Fibroblast of mammary gland (primary cell): ENCODE data around the gene NMB.

Experiments
- DNase-seq: peaks from one replicate; pipeline ENCODE4 v3.0.0-alpha.2; 2010; ENCODE audit warnings: low read depth
- H3K4me3 ChIP-seq: 2 replicates; pipeline ENCODE4 v1.5.1; 2011; ENCODE audit warnings: low read depth, mild to moderate bottlenecking, low read length, moderate library complexity; ENCODE audit not compliant: control insufficient read depth
- CTCF ChIP-seq: conservative IDR thresholded peaks from 2 replicates; pipeline ENCODE4 v1.5.1; 2011; ENCODE audit warnings: low read depth, low read length, inconsistent platforms; ENCODE audit not compliant: control insufficient read depth, insufficient read depth

The NMB gene

GRCh38 chr15:84657748-84658079 lies 285 bp downstream of the NMB start:
- no peak for DNase-seq
- TF ChIP-seq CTCF = no peak

GRCh38 chr15:84656972-84657371 lies 1.0 kb downstream of the NMB start:
- DNase-seq = no peak
- no peak overlapping the region for H3K4me3 ChIP-seq
- no peak for TF ChIP-seq CTCF

More at GRCh38 chr15:84657748-84658079, 285 bp downstream of the NMB start:
- peak overlapping the region; percentile 45 for H3K4me3 ChIP-seq

- DNase-seq = peak; percentile 81
- peak; percentile 69 for TF ChIP-seq CTCF
- H3K4me3 ChIP-seq = peak overlapping the region; percentile 95
Observed at GRCh38 chr15:84654689-84655453, 3.1 kb downstream of the NMB start.

- peak; percentile 90 for DNase-seq
- TF ChIP-seq CTCF = no peak
- H3K4me3 ChIP-seq = peak within 1 kb of the TSS; percentile 95
Observed at GRCh38 chr15:84653910-84654688, 3.9 kb downstream of the NMB start, which contains the start of gene WDR73. TSS of gene WDR73 (minus strand) at chr15:84654283. CDS start at chr15:84654274, 9 bp downstream.

GRCh38 chr15:84653584-84653909 lies 4.5 kb downstream of the NMB start:
- DNase-seq = no peak
- TF ChIP-seq CTCF = no peak
- H3K4me3 ChIP-seq = peak overlapping the region; percentile 95

- no peak for TF ChIP-seq CTCF
- H3K4me3 ChIP-seq = no peak overlapping the region
- peak; percentile 57 for DNase-seq
Observed at GRCh38 chr15:84649706-84650105, 8.3 kb downstream of the NMB start.

- DNase-seq = peak; percentile 60
- H3K4me3 ChIP-seq = no peak overlapping the region
- TF ChIP-seq CTCF = no peak
Observed at GRCh38 chr15:84648539-84648938, 9.5 kb downstream of the NMB start.
